RWPE1 (cell line): ENCODE measurements around the gene SPRN.

ENCODE experiments used
- CTCF ChIA-PET: fragments of 350-600 bp; sonication (Branson Sonifier 250); formaldehyde crosslinking; extraction: SDS; loops from one replicate; lab custom pipeline; 2021; lab: Yijun Ruan, JAX
- POLR2A ChIA-PET: fragments of 400-600 bp; formaldehyde crosslinking; extraction: SDS; loops from one replicate; lab custom pipeline; 2020; ENCODE audit warnings: antibody characterized with exemption; ENCODE audit not compliant: low non-redundant PET; lab: Yijun Ruan, JAX
- DNase-seq: peaks from one replicate; pipeline ENCODE4 v3.0.0; 2012; ENCODE audit warnings: low spot score
- H3K27ac ChIP-seq: fragments of 450-650 bp; 2 replicates; pipeline ENCODE4 v1.5.1; 2017
- CTCF ChIP-seq: fragments of 450-650 bp; conservative IDR thresholded peaks from 2 replicates; pipeline ENCODE4 v1.5.1; 2017; ENCODE audit warnings: low read depth, mild to moderate bottlenecking

Gene SPRN

GRCh38 chr10:133396035-133396624 lies 28.3 kb downstream of the SPRN start:
- H3K27ac ChIP-seq: no peak overlapping the region
- CTCF ChIA-PET: interaction anchor here (0.6 kb wide), 1 partner anchor 44 kb away, joined by 3 read pairs; no protein-coding TSS in a partner anchor
- DNase-seq: no peak
- POLR2A ChIA-PET: no interaction called here
- no peak for TF ChIP-seq CTCF

GRCh38 chr10:133394801-133395221 lies 29.6 kb downstream of the SPRN start:
- peak overlapping the region; percentile 85 for H3K27ac ChIP-seq
- no peak for DNase-seq
- POLR2A ChIA-PET: no interaction called here
- no peak for TF ChIP-seq CTCF
- CTCF ChIA-PET: no interaction called here

GRCh38 chr10:133394064-133394663 lies 30.3 kb downstream of the SPRN start, which contains the start of gene MTG1:
TSS of gene MTG1 (plus strand) at chr10:133394157. CDS start at chr10:133394221, 64 bp downstream.
- ChIA-PET CTCF (no interaction called here), POLR2A (no interaction called here)
- TF ChIP-seq CTCF: no peak
- peak; percentile 99 for DNase-seq
- peak within 1 kb of the TSS; percentile 85 for H3K27ac ChIP-seq

- CTCF ChIA-PET: no interaction called here
- peak overlapping the region; percentile 85 for H3K27ac ChIP-seq
- no peak for DNase-seq
Observed at GRCh38 chr10:133393401-133394063, 30.9 kb downstream of the SPRN start.

GRCh38 chr10:133391761-133392518 lies 32.5 kb downstream of the SPRN start:
- no peak for TF ChIP-seq CTCF
- DNase-seq: no peak
- ChIA-PET POLR2A (interaction anchor here (0.6 to 1.1 kb wide), 2 partner anchors 19 to 560 kb away, joined by 4 to 8 read pairs; partner anchors contain the start of gene ECHS1), CTCF (no interaction called here)
- H3K27ac ChIP-seq: no peak overlapping the region

More at GRCh38 chr10:133393401-133394063, 30.9 kb downstream of the SPRN start:
- POLR2A ChIA-PET: no interaction called here
- no peak for TF ChIP-seq CTCF

GRCh38 chr10:133391249-133391635 lies 33.2 kb downstream of the SPRN start:
- no peak for TF ChIP-seq CTCF
- POLR2A ChIA-PET: interaction anchor here (0.6 to 1.1 kb wide), 2 partner anchors 18 to 559 kb away, joined by 4 to 8 read pairs; partner anchors contain the start of gene ECHS1
- no peak for DNase-seq
- H3K27ac ChIP-seq: no peak overlapping the region
- CTCF ChIA-PET: interaction anchor here (0.6 kb wide), 1 partner anchor 737 kb away, joined by 3 read pairs; no protein-coding TSS in a partner anchor
